ENCODE measurements around the gene TET2. TPM values are rescaled to one million over a fixed set of nuclear protein-coding genes. Genes with fewer than 3 reads are reported as not detected.

Gene TET2
- total RNA-seq, 2 donors from 2014 or later: 20.0 to 30.1 TPM

DNA sequence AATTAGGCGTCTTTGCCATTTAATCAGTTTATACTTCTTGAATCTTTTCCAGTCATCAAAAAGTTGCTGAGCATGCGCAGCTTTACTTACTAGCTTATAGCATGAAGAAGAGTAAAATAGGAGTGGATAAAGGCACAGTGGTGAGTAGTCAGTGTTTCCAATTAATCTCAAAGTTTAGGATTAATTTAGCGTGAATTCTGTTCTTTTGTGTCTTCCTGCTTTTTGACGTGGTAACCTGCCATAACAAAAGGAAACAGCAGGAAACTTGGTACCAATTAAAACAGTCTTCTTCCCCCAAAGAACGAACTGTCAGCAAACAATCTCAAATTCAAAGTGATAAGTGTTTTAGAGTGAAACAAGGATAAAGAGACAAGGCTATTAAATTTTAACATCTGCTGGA is 61.9 kb downstream of the TET2 start:
- no peaks in the 10 kb centered on the region for H3K27me3 ChIP-seq
- TF ChIP-seq, protein P1, sequence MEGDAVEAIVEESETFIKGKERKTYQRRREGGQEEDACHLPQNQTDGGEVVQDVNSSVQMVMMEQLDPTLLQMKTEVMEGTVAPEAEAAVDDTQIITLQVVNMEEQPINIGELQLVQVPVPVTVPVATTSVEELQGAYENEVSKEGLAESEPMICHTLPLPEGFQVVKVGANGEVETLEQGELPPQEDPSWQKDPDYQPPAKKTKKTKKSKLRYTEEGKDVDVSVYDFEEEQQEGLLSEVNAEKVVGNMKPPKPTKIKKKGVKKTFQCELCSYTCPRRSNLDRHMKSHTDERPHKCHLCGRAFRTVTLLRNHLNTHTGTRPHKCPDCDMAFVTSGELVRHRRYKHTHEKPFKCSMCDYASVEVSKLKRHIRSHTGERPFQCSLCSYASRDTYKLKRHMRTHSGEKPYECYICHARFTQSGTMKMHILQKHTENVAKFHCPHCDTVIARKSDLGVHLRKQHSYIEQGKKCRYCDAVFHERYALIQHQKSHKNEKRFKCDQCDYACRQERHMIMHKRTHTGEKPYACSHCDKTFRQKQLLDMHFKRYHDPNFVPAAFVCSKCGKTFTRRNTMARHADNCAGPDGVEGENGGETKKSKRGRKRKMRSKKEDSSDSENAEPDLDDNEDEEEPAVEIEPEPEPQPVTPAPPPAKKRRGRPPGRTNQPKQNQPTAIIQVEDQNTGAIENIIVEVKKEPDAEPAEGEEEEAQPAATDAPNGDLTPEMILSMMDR (IDR thresholded peaks at IDR 0.05): no peak
- no peak for DNase-seq
- no peak overlapping the region for H3K27ac ChIP-seq
- H3K36me3 ChIP-seq: no peaks in the 10 kb centered on the region
- no peaks in the 10 kb centered on the region for H3K9me3 ChIP-seq
- H3K9ac ChIP-seq (ENCODE audit: low read depth in 2 of 2, low read length in 2 of 2): no peak overlapping the region
- no peak overlapping the region for H3K4me3 ChIP-seq
- intact Hi-C loops (cut with DNase I): no loop called here
- H3K4me1 ChIP-seq: no peaks in the 10 kb centered on the region

DNA sequence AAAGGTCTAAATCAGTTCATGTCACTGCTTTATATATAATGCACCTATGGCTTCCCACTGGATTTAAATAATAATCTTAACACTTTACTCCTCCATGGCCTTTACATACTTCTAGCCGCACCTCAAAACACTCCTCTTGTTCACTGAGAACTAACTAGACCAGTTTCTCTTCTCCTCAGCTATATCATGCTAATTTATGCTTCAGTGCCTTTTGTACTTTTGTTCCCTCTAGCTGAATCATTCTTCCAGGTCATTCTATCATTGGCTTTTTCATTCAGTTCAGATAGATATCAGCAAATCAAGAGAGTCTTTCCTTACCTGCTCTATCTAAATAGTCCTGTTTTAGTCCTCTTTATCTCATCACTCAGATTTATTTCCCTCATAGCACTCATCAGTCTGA is 64.2 kb downstream of the TET2 start:
- no peaks in the 10 kb centered on the region for H3K36me3 ChIP-seq
- TF ChIP-seq, protein P1 (IDR thresholded peaks at IDR 0.05): no peak
- no peaks in the 10 kb centered on the region for H3K27me3 ChIP-seq
- H3K9ac ChIP-seq (ENCODE audit: low read depth in 2 of 2, low read length in 2 of 2): no peak overlapping the region
- no peaks in the 10 kb centered on the region for H3K9me3 ChIP-seq
- no peak for DNase-seq
- H3K4me1 ChIP-seq: no peaks in the 10 kb centered on the region
- H3K4me3 ChIP-seq: no peak overlapping the region
- no peak overlapping the region for H3K27ac ChIP-seq
- intact Hi-C loops (cut with DNase I): no loop called here

DNA sequence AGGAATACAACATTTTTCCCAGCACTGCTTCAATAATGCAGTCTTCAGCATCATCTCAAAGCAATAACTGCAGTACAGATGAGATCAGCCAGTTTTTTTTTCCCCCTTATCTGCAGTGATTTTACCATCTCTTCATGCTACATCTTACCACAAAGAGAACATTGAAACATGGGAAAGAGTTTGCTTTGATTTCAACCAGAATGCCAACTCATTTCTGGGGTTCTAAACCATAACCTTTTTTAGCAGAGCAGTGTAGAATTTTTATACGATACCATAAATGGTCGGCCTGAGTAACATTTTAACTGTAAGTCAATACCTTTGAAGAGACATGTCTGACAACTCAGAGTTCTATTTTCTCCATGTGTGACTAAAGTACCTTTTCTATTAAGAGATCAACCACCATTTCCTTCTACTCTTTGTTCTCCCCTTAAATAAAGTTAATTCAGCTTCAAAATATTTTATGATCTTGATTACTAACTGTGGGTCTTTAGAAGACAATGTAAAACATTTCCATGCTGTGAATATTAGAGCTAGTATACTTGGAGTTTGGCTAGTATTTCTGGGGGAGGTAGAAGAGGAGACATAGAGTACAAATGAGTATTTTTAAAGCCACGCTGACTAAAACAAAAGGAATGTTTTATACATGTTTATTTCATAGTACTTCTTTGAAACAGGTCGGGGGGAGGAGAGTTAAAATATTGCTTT is 69.1 kb downstream of the TET2 start:
- Histone ChIP-seq H3K4me3 (no peak overlapping the region), H3K36me3 (no peaks in the 10 kb centered on the region), H3K9me3 (no peaks in the 10 kb centered on the region), H3K27me3 (no peaks in the 10 kb centered on the region), H3K4me1 (no peaks in the 10 kb centered on the region), H3K9ac (ENCODE audit: low read depth in 2 of 2, low read length in 2 of 2) (no peak overlapping the region), H3K27ac (no peak overlapping the region)
- intact Hi-C loops (cut with DNase I): no loop called here
- no peak for DNase-seq
- TF ChIP-seq, protein P1 (IDR thresholded peaks at IDR 0.05): no peak

DNA sequence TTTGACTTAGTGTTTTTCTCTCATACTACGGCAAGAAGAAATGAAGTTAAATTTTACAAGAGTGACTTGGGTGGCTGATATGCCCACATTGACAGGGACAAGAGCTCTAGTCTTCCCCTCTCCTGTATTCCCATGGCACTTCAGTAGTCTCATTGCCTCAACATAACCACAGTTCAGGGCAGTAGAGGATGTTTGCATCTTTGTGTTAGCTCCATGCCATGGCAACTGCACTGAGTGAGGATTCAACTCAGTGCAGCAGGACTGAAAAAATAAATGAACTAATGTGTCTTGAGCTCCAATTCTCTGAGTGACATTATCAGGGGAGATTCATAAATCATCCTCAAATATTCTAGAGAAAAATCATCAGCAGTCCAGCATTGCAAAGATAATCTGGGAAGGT is 78.8 kb downstream of the TET2 start:
- H3K36me3 ChIP-seq: no peaks in the 10 kb centered on the region
- no peaks in the 10 kb centered on the region for H3K27me3 ChIP-seq
- no peaks in the 10 kb centered on the region for H3K9me3 ChIP-seq
- no peak overlapping the region for H3K27ac ChIP-seq
- no peak overlapping the region for H3K4me3 ChIP-seq
- DNase-seq: no peak
- no peak overlapping the region for H3K9ac ChIP-seq (ENCODE audit: low read depth in 2 of 2, low read length in 2 of 2)
- H3K4me1 ChIP-seq: no peaks in the 10 kb centered on the region
- intact Hi-C loops (cut with DNase I): no loop called here
- TF ChIP-seq, protein P1 (IDR thresholded peaks at IDR 0.05): no peak

DNA sequence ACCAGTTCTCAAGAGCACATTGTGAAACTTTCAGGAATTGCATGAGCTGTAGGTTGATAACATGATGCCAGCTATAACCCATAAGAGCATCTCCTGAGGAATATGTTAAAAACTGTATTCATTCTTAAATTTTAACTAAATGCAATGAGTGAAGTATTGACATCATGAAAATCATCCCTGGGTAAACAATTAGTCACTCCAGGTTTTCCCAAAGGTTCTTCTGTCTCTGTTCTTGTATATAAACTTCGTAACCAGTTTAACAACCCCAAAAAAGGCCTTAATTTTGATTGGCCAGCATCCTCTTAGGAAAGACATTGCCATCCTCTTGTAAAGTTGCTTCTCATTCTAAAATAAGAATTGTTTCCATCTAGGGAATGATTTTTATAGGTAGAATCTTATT is 80.4 kb downstream of the TET2 start:
- no peaks in the 10 kb centered on the region for H3K9me3 ChIP-seq

More for the DNA sequence above, 80.4 kb downstream of the TET2 start:
- Histone ChIP-seq H3K27me3 (no peaks in the 10 kb centered on the region), H3K4me3 (no peak overlapping the region), H3K9ac (ENCODE audit: low read depth in 2 of 2, low read length in 2 of 2) (no peak overlapping the region), H3K27ac (no peak overlapping the region), H3K36me3 (no peaks in the 10 kb centered on the region), H3K4me1 (no peaks in the 10 kb centered on the region)
- intact Hi-C loops (cut with DNase I): no loop called here
- no peak for DNase-seq
- TF ChIP-seq, protein P1 (IDR thresholded peaks at IDR 0.05): no peak

Measured in colonic mucosa (tissue), 4 donors.